Measurements from ENCODE around the gene DRD3.

- TF ChIP-seq POLR2A (IDR thresholded peaks at IDR 0.05) (no peak), CTCF (IDR thresholded peaks at IDR 0.05) (no peak), POLR2AphosphoS5 (IDR thresholded peaks at IDR 0.05) (no peak)
Measured at GRCh38 chr3:114223143-114223542, 44.3 kb upstream of the DRD3 start.
